Measurements from ENCODE around the gene CYTH2.

The CYTH2 gene

DNA sequence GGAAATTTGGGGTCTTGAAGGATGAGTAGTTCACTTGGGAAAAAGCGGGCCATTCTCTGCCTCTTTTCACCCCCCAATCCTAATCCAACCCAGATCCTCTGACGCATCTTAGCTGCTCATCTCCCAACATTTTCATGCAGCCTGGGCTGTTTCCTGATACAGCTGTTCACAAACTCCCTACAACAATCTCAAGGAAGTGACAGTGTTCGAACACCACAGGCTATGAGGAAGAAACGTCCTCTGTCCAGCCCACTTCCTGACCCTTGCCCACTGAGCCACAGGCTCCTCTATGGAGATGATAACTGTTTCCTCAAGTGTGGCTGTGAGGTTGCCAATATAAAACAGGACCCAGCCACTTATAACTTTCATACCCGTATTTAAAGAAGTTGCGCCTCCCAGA is 26.2 kb downstream of the CYTH2 start:
- DNase-seq (ENCODE audit: low read depth): no peak

DNA sequence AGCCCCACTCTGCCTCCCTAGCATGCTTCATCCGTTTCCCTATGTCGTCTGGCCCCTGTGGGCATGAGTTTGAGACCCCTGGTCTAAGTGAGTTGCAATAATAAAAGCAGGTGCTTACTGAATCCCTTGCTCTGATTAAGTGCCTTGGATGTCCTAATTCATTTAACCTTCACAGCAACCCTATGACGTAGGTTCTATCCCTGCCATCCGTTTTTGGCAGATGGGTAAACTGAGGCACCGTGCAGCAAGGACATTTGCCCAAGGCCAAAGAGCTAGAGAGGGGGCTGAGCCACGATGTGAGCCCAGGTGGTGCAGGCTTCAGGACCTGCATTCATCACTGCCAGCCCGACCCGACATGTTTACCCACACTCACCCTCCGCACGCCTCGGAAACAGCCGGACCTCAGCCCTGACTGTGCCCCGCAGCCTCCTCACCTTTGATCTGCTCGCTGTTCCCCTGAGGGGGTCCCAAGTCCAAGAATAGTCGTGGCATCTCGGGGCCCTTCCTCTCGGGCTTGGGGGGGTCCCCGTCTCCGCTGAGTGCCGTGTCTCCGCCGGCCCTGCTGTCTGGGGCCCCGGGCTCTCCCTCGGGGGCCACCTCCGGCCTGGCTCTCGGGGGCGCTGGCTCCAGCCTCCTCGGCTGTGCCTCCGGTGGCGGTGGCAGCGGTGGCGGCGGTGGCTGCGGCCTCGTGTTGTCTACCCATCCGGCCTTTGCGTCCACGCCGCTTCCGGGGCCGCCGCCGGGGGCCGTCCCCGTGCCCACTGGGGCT is 28.0 kb downstream of the CYTH2 start:
- no peak for DNase-seq (ENCODE audit: low read depth)

DNA sequence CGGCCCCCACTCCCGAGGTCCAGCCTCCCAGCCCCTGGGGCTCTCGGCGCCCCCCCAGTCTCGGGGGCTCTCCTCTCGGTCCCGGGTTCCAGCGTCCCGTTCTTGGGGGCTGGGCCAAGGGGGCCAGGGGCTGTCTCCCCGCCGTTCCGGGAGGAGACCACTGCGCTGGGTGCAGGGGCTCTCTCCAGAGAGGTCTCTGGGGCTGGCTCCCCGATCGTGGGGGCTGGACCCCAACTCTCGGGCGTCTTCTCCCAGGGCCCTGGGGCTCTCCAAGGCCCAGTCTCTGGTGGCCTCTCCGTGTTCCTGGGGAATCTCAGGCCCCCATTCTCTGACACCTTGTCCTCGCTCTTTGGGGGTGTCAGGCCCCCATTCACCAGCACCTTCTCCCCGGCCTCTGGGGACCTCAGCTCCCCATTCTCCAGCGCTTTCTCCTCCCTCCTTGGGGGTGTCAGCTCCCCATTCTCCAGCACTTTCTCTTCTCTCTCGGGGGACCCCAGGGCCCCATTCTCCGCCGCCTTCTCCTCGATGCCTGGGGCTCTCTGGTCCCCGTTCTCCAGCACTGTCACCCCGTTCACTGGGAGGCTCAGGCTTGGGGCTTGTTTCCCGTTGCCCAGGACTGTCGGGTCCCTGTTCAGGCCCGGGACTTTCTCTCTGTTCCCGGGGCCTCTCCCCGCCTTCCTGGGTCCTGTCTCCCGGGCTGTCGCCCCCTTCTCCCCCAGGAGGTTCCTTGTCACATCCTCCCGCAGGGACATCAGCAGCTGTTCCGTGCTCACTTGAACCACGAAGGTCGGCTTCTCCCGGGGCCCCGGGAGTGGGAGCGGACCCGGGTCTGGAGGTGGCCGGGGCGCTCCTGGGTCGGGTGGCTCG is 28.8 kb downstream of the CYTH2 start:
- DNase-seq (ENCODE audit: low read depth): no peak

DNA sequence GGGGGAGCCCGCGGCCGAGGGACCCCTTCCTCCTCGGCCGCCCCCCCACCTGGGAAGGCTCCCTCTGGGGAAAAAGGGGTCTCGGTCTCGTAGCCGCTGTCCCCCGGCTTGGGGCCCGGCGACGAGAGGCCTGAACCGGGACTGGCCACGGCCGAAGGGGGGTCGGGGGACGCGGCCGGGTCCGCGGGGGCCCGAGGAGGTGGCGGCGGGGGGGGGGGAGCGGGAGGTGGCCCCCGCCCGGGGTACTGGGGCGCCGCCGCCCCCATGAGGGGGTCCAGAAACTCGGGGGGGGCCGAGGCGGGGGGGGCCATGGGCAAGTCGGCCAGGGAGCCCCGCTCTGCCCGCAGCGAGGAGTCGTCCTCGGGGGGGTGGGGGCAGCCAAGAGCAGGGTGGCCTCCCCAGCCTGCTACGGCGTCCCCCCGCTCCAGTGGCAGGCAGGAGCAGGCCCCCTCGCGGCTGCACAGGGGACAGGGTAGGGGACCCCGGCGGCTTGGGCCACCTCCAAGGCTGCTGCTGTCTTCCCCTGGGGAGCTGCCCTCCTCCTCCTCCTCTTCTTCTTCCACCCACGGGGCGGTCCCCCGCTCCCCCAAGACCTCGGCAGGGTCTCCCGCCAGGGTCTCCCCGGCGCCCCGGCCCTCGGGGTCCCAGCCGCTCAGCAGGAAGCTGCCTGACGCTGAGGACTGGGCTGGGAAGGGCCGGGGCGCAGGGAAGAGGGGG is 29.6 kb downstream of the CYTH2 start:
- DNase-seq (ENCODE audit: low read depth): no peak

DNA sequence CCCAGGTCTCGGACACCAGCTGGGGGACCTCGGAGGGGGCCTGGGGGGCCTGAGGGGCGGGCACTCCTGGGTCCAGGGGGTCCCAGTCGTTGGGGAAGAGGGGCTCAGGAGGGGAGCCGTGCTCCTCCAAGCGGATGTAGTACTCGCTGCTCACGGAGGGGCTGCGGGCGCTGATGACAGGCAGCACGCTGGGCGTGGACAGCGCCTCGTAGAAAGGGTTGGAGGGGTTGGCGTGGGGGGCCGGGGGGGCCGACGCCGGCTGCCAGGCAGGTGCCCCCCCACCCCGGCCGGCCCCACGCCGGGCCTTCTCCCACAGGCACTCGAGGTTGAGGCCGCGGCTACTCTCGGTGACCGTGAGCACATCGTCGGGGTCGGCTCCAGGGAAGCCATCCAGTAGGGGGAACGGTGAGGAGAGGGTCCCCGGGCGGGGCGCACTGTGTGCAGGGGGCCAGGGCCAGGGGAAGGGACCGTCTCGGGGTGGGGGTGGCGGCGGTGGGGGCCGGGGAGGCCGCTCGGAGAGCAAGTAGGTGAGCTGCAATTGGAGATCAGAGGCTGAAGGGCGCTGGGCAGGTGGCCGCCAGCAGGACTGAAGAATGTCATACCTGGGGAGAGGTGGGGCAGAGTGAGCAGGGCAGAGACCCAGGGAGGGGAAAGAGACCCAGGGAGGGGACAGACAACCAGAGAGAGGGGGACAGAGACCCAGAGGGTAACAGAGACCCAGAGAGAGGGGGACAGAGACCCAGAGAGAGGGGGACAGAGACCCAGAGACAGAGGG is 30.3 kb downstream of the CYTH2 start:
- no peak for DNase-seq (ENCODE audit: low read depth)

DNA sequence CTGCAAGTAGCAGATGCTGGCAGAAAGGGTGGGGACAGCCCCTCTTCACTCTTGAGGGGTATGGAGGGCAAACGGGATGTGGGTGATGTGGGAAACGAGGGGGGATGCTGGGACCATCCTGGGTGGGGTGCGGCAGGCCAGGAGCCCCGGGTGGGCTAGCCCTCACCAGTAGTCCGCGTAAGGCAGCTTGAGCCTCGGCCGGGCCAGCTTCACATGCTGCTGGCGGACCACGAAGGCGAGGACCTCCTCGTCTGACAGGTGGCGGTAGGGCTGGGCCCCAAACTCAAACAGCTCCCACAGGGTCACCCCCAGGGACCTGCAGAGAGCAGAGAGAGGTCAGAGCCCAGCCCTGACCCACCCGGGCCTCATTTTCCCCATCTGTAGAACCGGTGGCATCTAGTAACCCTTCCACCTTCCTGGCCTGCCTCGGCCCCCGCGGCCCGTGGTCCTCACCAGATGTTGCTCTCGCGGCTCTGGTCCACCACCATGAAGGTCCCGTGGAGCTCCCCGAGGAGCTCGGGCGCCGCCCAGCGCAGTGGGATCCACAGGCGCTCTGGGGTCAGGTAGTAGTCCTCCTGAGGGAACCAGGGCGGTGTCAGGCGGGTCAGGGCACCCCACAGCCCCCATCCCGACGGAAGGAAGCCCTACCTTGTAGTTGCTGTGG is 31.8 kb downstream of the CYTH2 start:
- no peak for DNase-seq (ENCODE audit: low read depth)

DNA sequence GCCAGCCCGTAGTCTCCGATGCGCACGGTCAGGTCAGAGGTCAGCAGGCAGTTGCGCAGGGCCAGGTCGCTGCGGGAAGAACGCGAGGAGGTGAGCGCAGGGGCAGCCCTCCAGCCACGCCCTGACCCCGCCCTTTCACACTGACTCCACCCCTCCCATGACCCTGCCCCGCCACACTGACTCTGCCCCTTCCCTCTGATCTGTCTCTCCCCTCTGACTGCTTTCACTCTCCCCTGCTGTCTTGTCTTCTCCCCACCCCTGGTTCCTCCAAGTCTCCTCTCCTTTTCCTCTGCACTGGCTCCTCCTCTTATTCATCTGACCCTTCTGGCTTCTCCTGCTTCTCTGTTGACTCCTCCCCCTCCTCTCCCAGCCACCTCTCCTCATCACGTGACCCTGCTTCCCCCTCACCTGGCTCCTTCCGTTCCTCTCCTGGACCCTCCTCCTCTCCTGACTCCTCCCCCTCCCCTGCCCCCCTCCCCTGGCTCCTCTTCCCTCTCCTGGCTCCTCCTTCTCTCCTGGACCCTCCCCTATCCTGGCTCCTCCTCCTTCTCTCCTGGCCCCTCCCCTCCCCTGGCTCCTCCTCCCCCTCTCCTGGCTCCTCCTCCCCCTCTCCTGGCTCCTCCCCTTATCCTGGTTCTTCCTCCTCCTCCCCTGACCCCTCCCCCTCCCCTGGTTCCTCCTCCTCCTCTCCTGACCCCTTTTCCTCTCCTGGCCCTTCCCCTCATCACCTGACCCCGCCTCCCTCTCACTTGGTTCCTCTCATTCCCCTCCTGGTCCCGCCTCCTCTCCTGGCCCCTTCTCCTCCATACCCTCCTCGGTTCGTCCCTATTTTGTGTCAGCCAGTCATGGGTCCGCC is 32.6 kb downstream of the CYTH2 start:
- no peak for DNase-seq (ENCODE audit: low read depth)

DNA sequence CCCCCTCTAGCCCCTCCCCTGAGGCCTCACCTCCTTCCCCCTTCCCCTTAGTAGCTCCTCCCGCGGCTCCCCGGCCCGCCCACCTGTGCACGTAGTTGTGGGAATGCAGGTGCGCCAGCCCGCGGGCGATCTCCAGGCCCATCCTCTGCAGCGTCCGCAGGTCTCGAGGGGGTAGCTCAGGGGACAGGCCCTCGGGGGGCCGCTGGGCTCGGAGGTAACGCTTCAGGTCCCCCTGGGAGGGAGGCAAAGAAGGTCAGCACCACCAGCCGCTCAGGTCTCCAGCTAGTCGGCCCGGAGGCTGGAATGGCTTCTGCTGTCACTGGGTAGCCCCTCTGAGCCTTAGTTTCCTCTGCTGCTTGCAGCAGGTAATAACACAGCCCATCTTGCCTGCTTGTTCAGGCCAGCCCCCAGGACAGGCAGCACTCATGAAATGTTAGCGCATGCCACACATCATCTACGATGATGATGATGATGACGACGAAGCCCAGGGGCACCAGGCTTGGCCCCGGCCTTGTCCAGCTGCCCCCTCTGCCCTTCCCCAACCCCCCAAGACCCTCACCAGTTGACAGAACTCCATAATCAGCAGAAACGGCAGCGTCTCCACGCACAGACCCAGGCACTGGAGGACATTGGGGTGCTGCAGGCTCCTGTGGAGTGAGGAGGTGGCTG is 33.3 kb downstream of the CYTH2 start:
- no peak for DNase-seq (ENCODE audit: low read depth)

DNA sequence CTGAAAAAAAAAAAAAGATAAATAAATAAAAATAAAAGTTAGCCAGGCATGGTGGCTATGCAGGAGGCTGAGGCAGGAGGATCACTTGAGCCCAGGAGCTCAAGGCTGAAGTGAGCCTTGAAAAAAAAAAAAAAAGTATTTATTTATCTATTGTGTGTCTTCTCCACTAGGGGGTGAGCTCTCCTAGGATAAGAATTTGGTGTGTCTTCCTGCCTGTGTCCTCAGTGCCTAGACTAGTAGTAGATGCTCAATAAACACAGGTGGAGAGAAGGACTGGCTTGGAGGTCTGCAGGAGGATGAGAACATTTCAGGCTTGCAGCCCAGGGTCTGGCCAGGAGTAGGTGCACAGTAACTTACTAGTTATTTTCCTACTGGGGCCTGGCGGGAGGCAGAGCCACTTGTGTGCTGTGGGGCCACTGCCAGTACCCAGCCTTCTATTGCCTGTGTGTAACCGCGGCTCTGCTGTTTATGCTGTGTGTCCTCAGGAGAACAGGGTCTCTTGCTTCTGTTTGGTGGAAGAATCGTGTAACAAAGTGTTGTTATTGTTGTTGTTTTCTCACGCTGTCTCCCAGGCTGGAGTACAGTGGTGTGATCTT is 37.1 kb downstream of the CYTH2 start:
- DNase-seq (ENCODE audit: low read depth): no peak

DNA sequence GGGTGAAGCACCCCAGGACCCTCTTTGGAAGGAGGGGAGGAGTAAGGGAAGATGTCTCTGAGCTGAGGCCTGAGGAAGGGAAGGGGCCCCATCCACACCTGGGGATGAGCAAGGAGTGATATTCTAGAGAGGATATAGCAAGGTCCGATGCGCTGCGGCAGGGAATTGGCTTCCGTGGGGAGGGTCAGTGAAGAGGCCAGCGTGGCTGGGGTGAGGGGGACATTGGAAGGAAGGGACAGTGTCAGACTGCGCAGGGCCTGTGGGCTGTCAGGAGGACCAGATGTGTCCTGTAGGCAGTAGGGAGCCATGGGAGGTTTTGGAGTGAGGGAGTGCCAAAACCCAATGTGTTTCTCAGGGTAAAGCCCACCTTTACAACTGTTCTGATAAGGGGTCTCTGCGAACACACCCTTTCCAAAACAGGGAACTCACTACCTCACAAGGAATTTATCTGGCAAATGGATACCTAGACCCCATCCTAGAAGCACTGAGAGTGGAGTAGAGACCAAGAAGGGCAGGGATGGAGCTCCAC is 38.8 kb downstream of the CYTH2 start:
- no peak for DNase-seq (ENCODE audit: low read depth)

DNA sequence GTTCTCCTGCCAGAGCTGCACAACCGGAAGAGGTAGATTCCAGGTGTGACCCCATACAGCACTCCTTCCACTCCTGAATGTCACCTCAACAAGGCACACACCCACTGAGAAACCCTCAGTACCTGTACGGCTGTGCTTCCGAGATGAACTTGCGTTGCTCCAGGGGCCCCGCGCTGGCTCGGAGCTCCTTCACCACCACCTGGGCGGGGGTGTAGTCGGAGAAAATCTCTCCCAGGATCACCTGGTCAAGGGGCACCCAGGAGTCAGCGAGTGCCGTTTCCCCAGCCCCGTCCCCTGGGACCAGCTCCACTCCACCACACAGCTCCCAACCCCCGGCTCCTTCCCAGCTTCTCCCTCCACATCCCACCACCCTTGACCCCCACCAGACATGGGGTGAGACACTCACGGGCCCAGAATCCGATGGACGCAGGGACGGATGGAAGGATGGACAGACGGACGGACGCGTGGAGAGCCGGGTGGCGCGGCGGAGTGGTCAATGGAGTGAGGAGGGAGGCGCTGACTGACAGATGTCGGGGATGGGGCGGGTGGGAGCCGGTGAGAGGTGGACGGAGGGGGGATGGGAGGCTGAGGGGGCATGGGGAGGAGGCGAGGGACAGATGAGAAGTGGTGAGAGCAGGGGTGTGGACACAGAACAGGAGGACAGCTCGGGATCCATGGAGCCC is 39.7 kb downstream of the CYTH2 start:
- no peak for DNase-seq (ENCODE audit: low read depth)

DNA sequence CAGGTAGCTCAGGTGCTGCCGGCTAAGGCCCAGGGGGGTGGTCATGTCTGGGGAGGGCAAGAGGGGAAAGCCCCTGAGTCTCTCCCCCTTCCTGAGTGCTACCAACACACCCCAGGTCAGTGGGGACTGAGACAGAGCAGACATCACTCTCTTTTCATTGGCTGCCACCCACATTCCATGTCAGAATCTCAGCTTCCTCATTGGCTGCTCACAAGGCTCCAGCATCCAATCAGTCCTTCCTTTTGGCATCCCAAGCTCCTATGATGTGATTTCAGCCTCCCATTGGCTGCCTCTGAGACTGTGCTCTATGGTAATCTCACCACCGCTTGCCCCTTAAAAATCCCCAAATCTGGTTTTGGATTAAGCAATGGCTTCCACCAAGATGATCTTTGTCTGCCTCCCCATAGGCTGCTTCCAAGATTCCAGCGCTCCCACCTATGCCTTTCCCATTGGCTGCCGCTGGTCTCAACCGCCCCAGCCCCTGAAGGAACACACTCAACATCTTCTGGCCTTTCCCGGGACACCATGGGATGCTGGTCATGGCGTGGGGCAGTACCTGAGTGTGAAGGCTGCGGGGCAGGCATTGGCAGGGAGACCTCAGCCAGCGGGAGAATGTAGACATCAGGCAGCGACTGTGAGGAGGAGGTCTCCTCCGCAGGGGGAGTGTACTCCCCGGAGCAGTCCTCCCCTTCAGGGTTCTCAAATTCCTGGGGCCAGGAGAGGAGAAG is 40.5 kb downstream of the CYTH2 start:
- DNase-seq (ENCODE audit: low read depth): no peak

DNA sequence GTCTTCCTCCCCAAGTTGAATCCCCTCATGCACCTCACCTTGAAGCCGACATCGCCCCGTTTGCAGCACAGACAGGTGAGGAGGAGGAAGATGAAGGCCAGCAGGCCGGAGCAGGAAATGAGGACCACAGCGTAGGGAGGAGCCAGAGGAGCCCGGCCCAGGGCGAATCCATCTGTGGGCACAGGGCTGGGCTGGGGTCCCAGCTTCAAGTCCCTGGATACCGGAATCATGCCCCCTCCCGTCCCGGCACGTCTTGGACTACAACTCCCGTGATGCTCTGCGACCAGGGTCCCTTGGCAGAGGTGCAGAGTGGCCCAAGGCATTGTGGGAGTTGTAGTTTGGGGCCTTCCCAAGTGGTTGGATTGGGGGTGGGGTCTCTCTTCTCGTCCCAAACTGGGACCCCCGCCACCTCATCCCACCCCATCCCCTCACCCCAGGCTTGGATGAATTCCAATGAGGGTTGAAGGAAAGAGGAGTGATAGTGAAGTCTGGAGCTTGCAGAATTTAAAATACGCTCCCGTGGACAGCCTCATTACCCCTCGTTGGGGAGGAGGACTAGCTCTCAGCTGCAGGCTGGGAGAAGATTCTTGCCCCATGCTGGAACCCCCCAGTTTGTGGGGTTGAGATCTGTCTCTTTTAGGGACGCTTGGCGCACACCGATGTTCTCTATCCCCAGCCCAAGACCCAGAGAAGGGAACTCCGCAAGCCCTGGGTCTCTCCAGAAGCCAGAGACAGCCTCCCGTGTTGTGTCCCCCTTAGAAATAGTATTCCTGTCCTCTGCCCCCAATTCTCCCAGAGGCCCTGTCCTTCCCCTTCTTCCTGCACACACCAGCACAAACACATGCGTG is 41.5 kb downstream of the CYTH2 start:
- peak; percentile 59 for DNase-seq (ENCODE audit: low read depth)

DNA sequence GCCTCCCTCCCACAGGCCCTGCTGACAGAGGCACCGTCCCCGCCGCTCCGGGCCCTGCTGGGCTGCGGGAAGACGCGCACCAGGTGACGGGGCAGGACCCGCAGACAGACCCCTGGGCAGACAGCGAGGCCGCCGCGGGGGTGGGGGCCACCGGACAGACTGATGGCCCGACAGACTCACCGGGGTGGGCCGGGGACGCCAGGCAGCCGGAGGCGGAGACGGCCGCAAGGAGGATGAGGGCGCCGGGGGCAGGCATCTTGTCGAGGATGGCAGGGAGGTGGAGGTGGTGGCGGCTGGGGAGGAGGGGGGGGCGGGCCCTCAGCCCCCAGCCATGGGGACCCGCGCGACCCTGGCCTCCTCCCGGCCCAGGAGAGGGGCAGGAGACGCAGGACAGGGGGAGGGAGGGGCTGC is 42.2 kb downstream of the CYTH2 start:
- no peak for DNase-seq (ENCODE audit: low read depth)

DNA sequence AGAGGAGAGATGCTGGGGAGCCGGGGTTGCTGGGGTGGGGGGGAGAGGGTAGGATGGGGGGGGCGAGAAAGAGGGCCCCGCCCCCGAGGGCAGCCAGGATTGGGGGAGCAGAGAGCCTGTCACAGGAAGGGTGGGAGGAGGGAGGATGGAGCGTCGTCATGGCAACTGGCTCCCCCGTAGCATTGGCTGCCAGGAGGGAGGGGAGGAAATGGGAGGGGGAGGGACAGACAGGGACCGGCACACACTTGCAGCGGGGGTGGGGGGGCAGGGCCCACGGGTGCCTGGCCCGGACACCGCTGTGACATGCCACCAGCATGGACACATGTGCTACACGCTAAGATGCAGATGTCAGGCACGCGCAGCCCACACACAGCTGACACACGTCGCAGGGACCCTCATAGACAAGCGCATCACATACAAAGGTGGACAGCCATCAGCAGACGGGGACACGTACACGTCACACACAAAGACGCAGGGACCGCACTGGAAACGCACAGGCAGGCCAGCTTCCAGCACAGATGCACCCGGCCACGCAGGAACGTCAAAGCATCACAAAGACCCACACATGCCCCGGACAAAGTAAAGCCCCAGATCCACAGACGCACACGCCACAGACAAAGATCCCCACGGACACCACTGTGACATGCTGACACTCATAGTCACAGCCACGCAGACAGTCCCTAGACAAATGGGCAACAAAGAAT is 42.8 kb downstream of the CYTH2 start, which contains the start of gene LMTK3:
Gene LMTK3, minus strand, starts transcription at position 36 of the 704 bp plus-strand sequence. CDS start 259 bp downstream, outside the sequence.
- DNase-seq (ENCODE audit: low read depth): peak; percentile 49

All from stimulated activated CD8-positive, alpha-beta memory T cell treated with anti-CD3 and anti-CD28 coated beads, Interleukin-7, amount 100 ng/mL, for 24 hours (primary cell).